ENCODE results near the gene SLC17A2. TPM values are rescaled to one million over a fixed set of nuclear protein-coding genes. Genes with fewer than 3 reads are reported as not detected.
"Not testable (repeated sequence)": the region's sequence is repeated elsewhere in the genome, so short reads cannot be mapped to it uniquely, and the experiment has no call there.

SLC17A2 gene
- total and polyA plus RNA-seq, 4 donors = not detected

DNA sequence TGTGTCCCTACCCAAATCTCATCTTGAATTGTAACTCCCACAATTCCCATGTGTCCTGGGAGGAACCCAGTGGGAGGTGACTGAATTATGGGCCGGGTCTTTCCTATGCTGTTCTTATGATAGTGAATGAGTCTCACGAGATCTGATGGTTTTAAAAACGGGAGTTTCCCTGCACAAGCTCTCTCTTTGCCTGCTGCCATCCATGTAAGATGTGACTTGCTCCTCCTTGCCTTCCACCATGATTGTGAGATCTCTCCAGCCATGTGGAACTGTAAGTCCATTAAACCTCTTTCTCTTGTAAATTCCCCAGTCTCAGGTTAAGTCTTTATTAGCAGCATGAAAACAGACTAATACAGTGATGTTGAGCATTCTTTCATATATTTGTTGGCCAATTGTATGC lies 15.2 kb upstream of the SLC17A2 start:
- H3K27me3 ChIP-seq (ENCODE audit: control insufficient read depth in 1 of 2, insufficient read depth in 2 of 2, low read length in 1 of 2); H3K4me3 ChIP-seq (ENCODE audit: low read length in 2 of 2); H3K27ac ChIP-seq (ENCODE audit: low read depth in 1 of 2, low read length in 2 of 2); H3K9me3 ChIP-seq (ENCODE audit: control insufficient read depth, low read length); H3K36me3 ChIP-seq (ENCODE audit: control insufficient read depth in 1 of 2, insufficient read depth in 2 of 2, low read length in 1 of 2); H3K4me1 ChIP-seq (ENCODE audit: control insufficient read depth in 1 of 2, insufficient read depth in 2 of 2, low read length in 2 of 2); intact Hi-C loops (cut with DNase I); DNase-seq; ATAC-seq (ENCODE audit: low FRiP score): not testable (repeated sequence)
- WGBS, 2 donors = 90 to 93% methylated on average over 3 of the region's 3 CpGs

GRCh38 chr6:25944688-25945574 lies 14.4 kb upstream of the SLC17A2 start:
- no peak for DNase-seq
- no peaks in the 10 kb centered on the region for H3K9me3 ChIP-seq (ENCODE audit: control insufficient read depth, low read length)
- ATAC-seq (ENCODE audit: low FRiP score) = no peak
- 46 to 54% methylated on average over 8 of the region's 8 CpGs for WGBS, 2 donors
- H3K27me3 ChIP-seq (ENCODE audit: control insufficient read depth in 1 of 2, insufficient read depth in 2 of 2, low read length in 1 of 2) = no peaks in the 10 kb centered on the region
- no peaks in the 10 kb centered on the region for H3K4me1 ChIP-seq (ENCODE audit: control insufficient read depth in 1 of 2, insufficient read depth in 2 of 2, low read length in 2 of 2)
- no peak overlapping the region for H3K4me3 ChIP-seq (ENCODE audit: low read length in 2 of 2)
- no peaks in the 10 kb centered on the region for H3K36me3 ChIP-seq (ENCODE audit: control insufficient read depth in 1 of 2, insufficient read depth in 2 of 2, low read length in 1 of 2)
- intact Hi-C loops (cut with DNase I) = loop anchor here in 1 of 2 donors (5.0 kb wide), 1 partner anchor 158 kb away; no protein-coding TSS in a partner anchor
- no peak overlapping the region for H3K27ac ChIP-seq (ENCODE audit: low read depth in 1 of 2, low read length in 2 of 2)

GRCh38 chr6:25943887-25944286 lies 13.4 kb upstream of the SLC17A2 start:
- no peaks in the 10 kb centered on the region for H3K4me1 ChIP-seq (ENCODE audit: control insufficient read depth in 1 of 2, insufficient read depth in 2 of 2, low read length in 2 of 2)
- no peaks in the 10 kb centered on the region for H3K27me3 ChIP-seq (ENCODE audit: control insufficient read depth in 1 of 2, insufficient read depth in 2 of 2, low read length in 1 of 2)
- H3K36me3 ChIP-seq (ENCODE audit: control insufficient read depth in 1 of 2, insufficient read depth in 2 of 2, low read length in 1 of 2) = no peaks in the 10 kb centered on the region
- ATAC-seq (ENCODE audit: low FRiP score) = no peak
- no peaks in the 10 kb centered on the region for H3K9me3 ChIP-seq (ENCODE audit: control insufficient read depth, low read length)
- WGBS, 2 donors = 93 to 94% methylated on average over 1 of the region's 1 CpG
- intact Hi-C loops (cut with DNase I) = loop anchor here in 1 of 2 donors (5.0 kb wide), 1 partner anchor 157 kb away; no protein-coding TSS in a partner anchor
- DNase-seq = no peak
- H3K27ac ChIP-seq (ENCODE audit: low read depth in 1 of 2, low read length in 2 of 2) = no peak overlapping the region
- H3K4me3 ChIP-seq (ENCODE audit: low read length in 2 of 2) = no peak overlapping the region

GRCh38 chr6:25942561-25943147 lies 12.2 kb upstream of the SLC17A2 start:
- 39% methylated on average over 3 of the region's 3 CpGs for WGBS, 2 donors
- DNase-seq (no peak), ATAC-seq (ENCODE audit: low FRiP score) (no peak)
- Histone ChIP-seq H3K4me3 (ENCODE audit: low read length in 2 of 2) (no peak overlapping the region), H3K4me1 (ENCODE audit: control insufficient read depth in 1 of 2, insufficient read depth in 2 of 2, low read length in 2 of 2) (no peaks in the 10 kb centered on the region), H3K27me3 (ENCODE audit: control insufficient read depth in 1 of 2, insufficient read depth in 2 of 2, low read length in 1 of 2) (no peaks in the 10 kb centered on the region), H3K36me3 (ENCODE audit: control insufficient read depth in 1 of 2, insufficient read depth in 2 of 2, low read length in 1 of 2) (no peaks in the 10 kb centered on the region), H3K9me3 (ENCODE audit: control insufficient read depth, low read length) (no peaks in the 10 kb centered on the region), H3K27ac (ENCODE audit: low read depth in 1 of 2, low read length in 2 of 2) (no peak overlapping the region)
- intact Hi-C loops (cut with DNase I) = loop anchor here in 1 of 2 donors (5.0 kb wide), 1 partner anchor 155 kb away; no protein-coding TSS in a partner anchor

GRCh38 chr6:25939593-25939992 lies 9.1 kb upstream of the SLC17A2 start:
- ATAC-seq (ENCODE audit: low FRiP score) = no peak
- intact Hi-C loops (cut with DNase I) = no loop called here

GRCh38 chr6:25935953-25936352 lies 5.5 kb upstream of the SLC17A2 start:
- Histone ChIP-seq H3K36me3 (ENCODE audit: control insufficient read depth in 1 of 2, insufficient read depth in 2 of 2, low read length in 1 of 2) (no peaks in the 10 kb centered on the region), H3K27ac (ENCODE audit: low read depth in 1 of 2, low read length in 2 of 2) (no peak overlapping the region), H3K27me3 (ENCODE audit: control insufficient read depth in 1 of 2, insufficient read depth in 2 of 2, low read length in 1 of 2) (no peaks in the 10 kb centered on the region), H3K4me1 (ENCODE audit: control insufficient read depth in 1 of 2, insufficient read depth in 2 of 2, low read length in 2 of 2) (no peaks in the 10 kb centered on the region), H3K9me3 (ENCODE audit: control insufficient read depth, low read length) (no peaks in the 10 kb centered on the region), H3K4me3 (ENCODE audit: low read length in 2 of 2) (no peak overlapping the region)
- 97% methylated on average over 5 of the region's 5 CpGs for WGBS, 2 donors
- ATAC-seq (ENCODE audit: low FRiP score) = no peak
- no peak for DNase-seq
- intact Hi-C loops (cut with DNase I) = no loop called here

More at GRCh38 chr6:25939593-25939992, 9.1 kb upstream of the SLC17A2 start:
- Histone ChIP-seq H3K36me3 (ENCODE audit: control insufficient read depth in 1 of 2, insufficient read depth in 2 of 2, low read length in 1 of 2) (no peaks in the 10 kb centered on the region), H3K27me3 (ENCODE audit: control insufficient read depth in 1 of 2, insufficient read depth in 2 of 2, low read length in 1 of 2) (no peaks in the 10 kb centered on the region), H3K27ac (ENCODE audit: low read depth in 1 of 2, low read length in 2 of 2) (no peak overlapping the region), H3K4me3 (ENCODE audit: low read length in 2 of 2) (no peak overlapping the region), H3K9me3 (ENCODE audit: control insufficient read depth, low read length) (no peaks in the 10 kb centered on the region), H3K4me1 (ENCODE audit: control insufficient read depth in 1 of 2, insufficient read depth in 2 of 2, low read length in 2 of 2) (no peaks in the 10 kb centered on the region)
- DNase-seq = no peak
- 88% methylated on average over 2 of the region's 2 CpGs for WGBS, 2 donors

DNA sequence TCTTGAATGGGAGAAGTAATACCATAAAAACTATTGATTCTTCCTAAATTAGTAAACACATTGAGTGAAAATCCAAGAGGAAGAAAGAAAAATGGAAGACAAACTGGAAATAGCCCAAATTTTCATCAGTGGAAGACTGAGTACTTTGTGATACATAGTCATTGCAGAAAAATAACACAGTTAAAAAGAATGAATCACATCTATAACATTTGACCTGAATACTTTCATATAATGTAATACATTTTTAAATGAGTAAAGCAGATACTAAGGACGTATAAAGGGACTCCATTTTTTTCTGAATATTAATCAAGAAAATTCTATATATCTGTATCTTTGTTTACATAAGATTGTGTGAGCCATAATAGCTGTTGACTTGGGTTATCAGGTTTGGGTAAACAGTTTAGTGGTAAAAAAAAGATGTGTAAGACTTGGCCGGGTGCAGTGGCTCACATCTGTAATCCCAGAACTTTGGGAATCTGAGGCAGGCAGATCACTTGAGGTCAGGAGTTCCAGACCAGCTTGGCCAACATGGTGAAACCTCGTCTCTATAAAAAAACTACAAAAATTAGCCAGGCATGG lies 4.3 kb upstream of the SLC17A2 start:
- intact Hi-C loops (cut with DNase I) = no loop called here
- DNase-seq = no peak
- no peaks in the 10 kb centered on the region for H3K4me1 ChIP-seq (ENCODE audit: control insufficient read depth in 1 of 2, insufficient read depth in 2 of 2, low read length in 2 of 2)
- no peak overlapping the region for H3K4me3 ChIP-seq (ENCODE audit: low read length in 2 of 2)
- no peaks in the 10 kb centered on the region for H3K27me3 ChIP-seq (ENCODE audit: control insufficient read depth in 1 of 2, insufficient read depth in 2 of 2, low read length in 1 of 2)
- H3K27ac ChIP-seq (ENCODE audit: low read depth in 1 of 2, low read length in 2 of 2) = no peak overlapping the region
- no peak for ATAC-seq (ENCODE audit: low FRiP score)
- no peaks in the 10 kb centered on the region for H3K36me3 ChIP-seq (ENCODE audit: control insufficient read depth in 1 of 2, insufficient read depth in 2 of 2, low read length in 1 of 2)
- WGBS, 2 donors = 62 to 64% methylated on average over 3 of the region's 3 CpGs
- H3K9me3 ChIP-seq (ENCODE audit: control insufficient read depth, low read length) = no peaks in the 10 kb centered on the region

GRCh38 chr6:25934156-25934555 lies 3.7 kb upstream of the SLC17A2 start:
- intact Hi-C loops (cut with DNase I) = no loop called here
- WGBS, 2 donors = 93 to 94% methylated on average over 2 of the region's 2 CpGs

More at GRCh38 chr6:25934156-25934555, 3.7 kb upstream of the SLC17A2 start:
- Histone ChIP-seq H3K4me1 (ENCODE audit: control insufficient read depth in 1 of 2, insufficient read depth in 2 of 2, low read length in 2 of 2) (no peaks in the 10 kb centered on the region), H3K4me3 (ENCODE audit: low read length in 2 of 2) (no peak overlapping the region), H3K27ac (ENCODE audit: low read depth in 1 of 2, low read length in 2 of 2) (no peak overlapping the region), H3K9me3 (ENCODE audit: control insufficient read depth, low read length) (no peaks in the 10 kb centered on the region), H3K27me3 (ENCODE audit: control insufficient read depth in 1 of 2, insufficient read depth in 2 of 2, low read length in 1 of 2) (no peaks in the 10 kb centered on the region), H3K36me3 (ENCODE audit: control insufficient read depth in 1 of 2, insufficient read depth in 2 of 2, low read length in 1 of 2) (no peaks in the 10 kb centered on the region)
- ATAC-seq (ENCODE audit: low FRiP score) = no peak
- no peak for DNase-seq
